CD4-positive, alpha-beta T cell treated with Interleukin-2 at 100 ng/mL for 4 hours (primary cell): ENCODE results near the gene DYNC1I1.

Source experiments
- DNase-seq: peaks from one replicate; pipeline ENCODE4 v3.0.0-alpha.2; 2020; ENCODE audit warnings: low spot score

Gene DYNC1I1

GRCh38 chr7:95971716-95972115 is 199.4 kb downstream of the DYNC1I1 start:
- DNase-seq: no peak

- DNase-seq: no peak
Observed at GRCh38 chr7:95972523-95972922, 200.2 kb downstream of the DYNC1I1 start.

- DNase-seq: no peak
Observed at GRCh38 chr7:95974108-95974507, 201.8 kb downstream of the DYNC1I1 start.

- no peak for DNase-seq
Observed at GRCh38 chr7:95976369-95977060, 204.2 kb downstream of the DYNC1I1 start.

- DNase-seq: no peak
Observed at GRCh38 chr7:95977994-95978393, 205.6 kb downstream of the DYNC1I1 start.

GRCh38 chr7:95980167-95980566 is 207.8 kb downstream of the DYNC1I1 start:
- DNase-seq: no peak

- DNase-seq: no peak
Observed at GRCh38 chr7:95980706-95981105, 208.4 kb downstream of the DYNC1I1 start.

GRCh38 chr7:95986178-95986764 is 213.9 kb downstream of the DYNC1I1 start:
- DNase-seq: no peak

GRCh38 chr7:95989301-95989700 is 216.9 kb downstream of the DYNC1I1 start:
- DNase-seq: no peak

- no peak for DNase-seq
Observed at GRCh38 chr7:95993380-95993779, 221.0 kb downstream of the DYNC1I1 start.

- no peak for DNase-seq
Observed at GRCh38 chr7:95996174-95996573, 223.8 kb downstream of the DYNC1I1 start.

GRCh38 chr7:95996886-95997285 is 224.5 kb downstream of the DYNC1I1 start:
- no peak for DNase-seq

GRCh38 chr7:95997632-95998031 is 225.3 kb downstream of the DYNC1I1 start:
- no peak for DNase-seq

- no peak for DNase-seq
Observed at GRCh38 chr7:95999481-95999880, 227.1 kb downstream of the DYNC1I1 start.

- no peak for DNase-seq
Observed at GRCh38 chr7:96004578-96004977, 232.2 kb downstream of the DYNC1I1 start.

GRCh38 chr7:96005271-96005670 is 232.9 kb downstream of the DYNC1I1 start:
- no peak for DNase-seq

- DNase-seq: no peak
Observed at GRCh38 chr7:96009148-96009547, 236.8 kb downstream of the DYNC1I1 start.

GRCh38 chr7:96013836-96014235 is 241.5 kb downstream of the DYNC1I1 start:
- no peak for DNase-seq

- DNase-seq: no peak
Observed at GRCh38 chr7:96014617-96015016, 242.3 kb downstream of the DYNC1I1 start.

- no peak for DNase-seq
Observed at GRCh38 chr7:96016056-96016586, 243.8 kb downstream of the DYNC1I1 start.

- no peak for DNase-seq
Observed at GRCh38 chr7:96016735-96017134, 244.4 kb downstream of the DYNC1I1 start.

- no peak for DNase-seq
Observed at GRCh38 chr7:96017877-96018276, 245.5 kb downstream of the DYNC1I1 start.

- DNase-seq: no peak
Observed at GRCh38 chr7:96021568-96021967, 249.2 kb downstream of the DYNC1I1 start.

GRCh38 chr7:96023387-96023786 is 251.0 kb downstream of the DYNC1I1 start:
- no peak for DNase-seq
